Natural killer cell (primary cell): ENCODE results near the gene NFKBIE. TPM values are rescaled to one million over a fixed set of nuclear protein-coding genes. Genes with fewer than 3 reads are reported as not detected.

Experiments used
- ATAC-seq, 3 donors: fragments of 150-1000 bp in 2 of 3; fragments of 200-7000 bp in 1 of 3; cut with Tn5 transposase; 1 replicate in 1 of 3; 2 replicates in 2 of 3; pipeline ENCODE4 v1.10.0; 2021; ENCODE audit warnings: mild to moderate bottlenecking in 2 of 3, moderate library complexity in 2 of 3
- DNase-seq, 2 donors: peaks; one replicate each; pipeline versions ENCODE4 v3.0.0 to v3.0.0-alpha.2; 2013 to 2021; ENCODE audit warnings: mixed read lengths in 1 of 2
- H3K27ac ChIP-seq: one replicate; pipeline ENCODE4 v1.5.1; 2013; ENCODE audit warnings: mild to moderate bottlenecking, low read length
- H3K27me3 ChIP-seq: one replicate; pipeline ENCODE4 v1.6.1; 2013; ENCODE audit warnings: low read length; ENCODE audit not compliant: control insufficient read depth, insufficient read depth
- H3K36me3 ChIP-seq: one replicate; pipeline ENCODE4 v1.6.1; 2013; ENCODE audit warnings: low read length; ENCODE audit not compliant: control insufficient read depth, insufficient read depth
- H3K4me1 ChIP-seq: one replicate; pipeline ENCODE4 v1.6.1; 2013; ENCODE audit warnings: low read length; ENCODE audit not compliant: control insufficient read depth, insufficient read depth
- H3K4me3 ChIP-seq: one replicate; pipeline ENCODE4 v1.5.1; 2013; ENCODE audit warnings: low read length
- H3K9me3 ChIP-seq: one replicate; pipeline ENCODE4 v1.6.1; 2013; ENCODE audit warnings: low read length; ENCODE audit not compliant: control insufficient read depth, insufficient read depth
- H3K27ac Mint-ChIP-seq, 2 donors: one replicate each; pipeline ENCODE4 v1.8.0; 2022; ENCODE audit warnings: mild to moderate bottlenecking in 2 of 2, mixed read lengths in 2 of 2, moderate library complexity in 1 of 2
- H3K27me3 Mint-ChIP-seq, 2 donors: one replicate each; pipeline ENCODE4 v1.8.0; 2022; ENCODE audit warnings: low read depth in 2 of 2, mixed read lengths in 2 of 2
- H3K36me3 Mint-ChIP-seq: one replicate; pipeline ENCODE4 v1.8.0; 2022; ENCODE audit warnings: mixed read lengths
- H3K4me1 Mint-ChIP-seq, 2 donors: one replicate each; pipeline ENCODE4 v1.8.0; 2022; ENCODE audit warnings: mixed read lengths in 2 of 2
- H3K4me3 Mint-ChIP-seq: one replicate; pipeline ENCODE4 v1.8.0; 2022; ENCODE audit warnings: mild to moderate bottlenecking, moderate library complexity, mixed read lengths
- H3K9me3 Mint-ChIP-seq, 2 donors: one replicate each; pipeline ENCODE4 v1.8.0; 2022; ENCODE audit warnings: mixed read lengths in 2 of 2
- WGBS: methylation state at CpG from one replicate; pipeline ENCODE4 v1.1.7; 2013; ENCODE audit warnings: missing lambda C conversion rate; ENCODE audit not compliant: insufficient coverage; 5-methylcytosine and 5-hydroxymethylcytosine counted together
- intact Hi-C: fragments of 100-400 bp; cut with micrococcal nuclease; formaldehyde crosslinking; loops from one replicate; pipeline ENCODE4 v1.14.2; 2022
- total RNA-seq, 4 donors: library from RNA; stranded (reverse); fragments of 120-200 nt in 1 of 4; gene quantifications; one replicate each; pipeline versions ENCODE4 v1.2.3 to v1.2.4, GENCODE V29; 2013 to 2022
- TF ChIP-seq, protein P1 (sequence below): fragments of 200-600 bp; IDR thresholded peaks from one replicate; pipeline ENCODE4 v1.8.0; 2022; ENCODE audit warnings: antibody characterized with exemption

Gene NFKBIE
- total RNA-seq, 3 donors from 2014 or later (not counting 1 experiment from before 2014, with no cell fraction given), result 44.9 to 61.5 (median 56.4) TPM

DNA sequence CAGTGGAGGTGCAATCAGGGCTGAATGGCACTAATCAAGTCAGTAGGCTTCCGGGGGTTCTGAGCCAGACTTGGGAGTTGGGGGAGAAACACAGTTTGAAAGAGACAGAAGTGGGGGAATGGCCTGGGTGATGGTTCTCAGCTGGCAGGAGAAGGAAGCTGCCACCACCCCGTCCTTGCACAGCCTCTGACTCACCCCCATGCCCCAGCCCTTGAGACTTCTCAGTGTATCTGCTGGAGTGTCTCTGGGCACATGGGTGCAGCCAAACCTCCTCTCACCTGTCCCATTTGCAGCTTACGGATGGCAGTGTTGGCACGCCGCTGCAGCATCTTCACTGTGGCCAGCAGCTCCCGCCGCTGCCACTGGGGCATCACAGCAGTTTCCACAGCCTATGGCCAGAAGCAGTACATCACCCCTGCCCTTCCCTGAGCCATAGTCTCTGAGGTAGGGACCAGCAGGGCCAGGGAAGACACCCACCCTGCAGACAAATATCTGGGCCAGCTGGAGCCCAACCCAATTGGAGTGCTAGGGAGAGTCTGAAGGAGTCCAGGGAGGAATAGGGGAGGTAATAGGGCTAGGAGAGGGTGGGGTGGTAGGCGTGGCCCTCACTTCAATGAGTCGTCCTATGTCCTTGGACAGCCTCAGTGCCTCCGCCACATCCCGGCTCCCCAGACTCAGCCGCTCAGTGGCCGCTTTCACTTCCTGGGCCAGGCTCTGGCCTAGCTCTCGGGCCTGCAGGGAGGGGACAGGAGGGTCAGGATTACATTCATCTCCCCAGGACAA is 36.6 kb upstream of the NFKBIE start:
- Histone ChIP-seq H3K4me1 (peaks cover 8% of the 10 kb centered on the region), H3K4me3 (no peak overlapping the region), H3K27ac (no peak overlapping the region), H3K9me3 (no peaks in the 10 kb centered on the region), H3K27me3 (peaks cover 7% of the 10 kb centered on the region), H3K36me3 (peaks cover 54% of the 10 kb centered on the region)
- 95% methylated on average over 14 of the region's 14 CpGs for WGBS
- TF ChIP-seq, protein P1, sequence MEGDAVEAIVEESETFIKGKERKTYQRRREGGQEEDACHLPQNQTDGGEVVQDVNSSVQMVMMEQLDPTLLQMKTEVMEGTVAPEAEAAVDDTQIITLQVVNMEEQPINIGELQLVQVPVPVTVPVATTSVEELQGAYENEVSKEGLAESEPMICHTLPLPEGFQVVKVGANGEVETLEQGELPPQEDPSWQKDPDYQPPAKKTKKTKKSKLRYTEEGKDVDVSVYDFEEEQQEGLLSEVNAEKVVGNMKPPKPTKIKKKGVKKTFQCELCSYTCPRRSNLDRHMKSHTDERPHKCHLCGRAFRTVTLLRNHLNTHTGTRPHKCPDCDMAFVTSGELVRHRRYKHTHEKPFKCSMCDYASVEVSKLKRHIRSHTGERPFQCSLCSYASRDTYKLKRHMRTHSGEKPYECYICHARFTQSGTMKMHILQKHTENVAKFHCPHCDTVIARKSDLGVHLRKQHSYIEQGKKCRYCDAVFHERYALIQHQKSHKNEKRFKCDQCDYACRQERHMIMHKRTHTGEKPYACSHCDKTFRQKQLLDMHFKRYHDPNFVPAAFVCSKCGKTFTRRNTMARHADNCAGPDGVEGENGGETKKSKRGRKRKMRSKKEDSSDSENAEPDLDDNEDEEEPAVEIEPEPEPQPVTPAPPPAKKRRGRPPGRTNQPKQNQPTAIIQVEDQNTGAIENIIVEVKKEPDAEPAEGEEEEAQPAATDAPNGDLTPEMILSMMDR, result no peak
- Mint-ChIP-seq H3K4me3 (no peak overlapping the region), H3K4me1 (peaks cover 0 to 7% of the 10 kb centered on the region in 2 donors), H3K36me3 (no peaks in the 10 kb centered on the region), H3K27me3 (peaks cover 0 to 8% of the 10 kb centered on the region in 2 donors), H3K27ac (no peak overlapping the region), H3K9me3 (no peaks in the 10 kb centered on the region)
- intact Hi-C loops, result no loop called here
- DNase-seq (no peak), ATAC-seq (no peak)

DNA sequence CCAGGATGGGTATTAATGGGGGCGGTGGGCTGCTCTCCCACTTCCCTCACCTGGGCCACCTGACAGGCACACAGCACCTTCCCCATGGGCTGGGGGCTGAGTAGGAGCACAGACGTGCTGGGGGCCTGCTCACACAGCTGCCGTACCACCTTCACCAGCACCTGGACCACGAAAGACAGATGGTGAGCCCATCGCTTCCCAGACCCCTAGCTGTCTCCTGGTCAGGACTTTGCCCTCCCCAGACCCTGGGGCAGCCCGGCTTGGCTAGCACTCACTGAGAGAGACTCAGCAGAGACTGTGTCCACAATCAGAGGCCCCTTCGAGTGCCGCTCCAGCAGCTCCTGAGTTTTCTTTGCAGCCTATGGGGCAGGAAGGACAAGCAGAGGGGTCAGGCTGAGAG is 35.8 kb upstream of the NFKBIE start:
- H3K4me3 Mint-ChIP-seq, result no peak overlapping the region
- TF ChIP-seq, protein P1, result no peak
- no peak overlapping the region for H3K27ac ChIP-seq
- H3K27me3 Mint-ChIP-seq, result peaks cover 8 to 17% of the 10 kb centered on the region in 2 donors
- H3K4me1 Mint-ChIP-seq, result peaks cover 0 to 12% of the 10 kb centered on the region in 2 donors
- H3K4me3 ChIP-seq, result no peak overlapping the region
- peaks cover 49% of the 10 kb centered on the region for H3K36me3 ChIP-seq
- intact Hi-C loops, result no loop called here
- DNase-seq (no peak), ATAC-seq (no peak)
- H3K4me1 ChIP-seq, result peaks cover 14% of the 10 kb centered on the region
- H3K9me3 Mint-ChIP-seq, result no peaks in the 10 kb centered on the region
- peaks cover 16% of the 10 kb centered on the region for H3K27me3 ChIP-seq
- no peaks in the 10 kb centered on the region for H3K36me3 Mint-ChIP-seq
- no peak overlapping the region for H3K27ac Mint-ChIP-seq
- 96% methylated on average over 8 of the region's 8 CpGs for WGBS
- H3K9me3 ChIP-seq, result no peaks in the 10 kb centered on the region

DNA sequence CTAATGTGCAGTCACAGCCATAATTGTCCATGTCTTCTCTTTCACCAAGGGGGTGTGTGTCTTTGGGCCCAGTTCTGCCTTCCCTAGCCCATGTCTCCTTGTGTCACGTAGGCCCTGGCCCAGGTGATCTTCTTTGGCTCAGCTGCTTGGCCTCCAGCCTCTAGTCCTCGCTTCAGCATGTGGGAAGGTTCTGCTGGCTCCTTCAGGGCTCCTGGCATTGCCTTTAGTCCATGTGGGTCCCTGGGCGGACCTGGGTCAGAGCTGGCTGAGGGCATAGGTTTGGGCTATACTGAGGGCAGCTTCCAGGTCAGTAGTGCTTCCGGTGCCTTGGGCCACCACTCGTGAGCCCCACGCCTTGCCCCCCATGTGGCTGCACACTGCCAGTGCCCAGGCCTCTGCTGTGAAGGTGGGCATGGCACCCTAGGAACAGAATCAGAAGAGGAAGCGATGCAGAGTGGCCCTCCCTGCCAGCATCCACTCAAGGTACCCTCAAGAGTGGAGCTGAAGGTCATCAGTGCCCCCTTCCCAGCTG is 35.0 kb upstream of the NFKBIE start:
- peaks cover 14% of the 10 kb centered on the region for H3K4me1 ChIP-seq
- H3K27me3 ChIP-seq, result peaks cover 19% of the 10 kb centered on the region
- TF ChIP-seq, protein P1, result no peak
- DNase-seq (no peak), ATAC-seq (no peak)
- Mint-ChIP-seq H3K4me3 (no peak overlapping the region), H3K9me3 (no peaks in the 10 kb centered on the region), H3K27ac (no peak overlapping the region), H3K27me3 (peaks cover 12 to 20% of the 10 kb centered on the region in 2 donors), H3K36me3 (no peaks in the 10 kb centered on the region), H3K4me1 (peaks cover 0 to 12% of the 10 kb centered on the region in 2 donors)
- H3K4me3 ChIP-seq, result no peak overlapping the region
- peaks cover 47% of the 10 kb centered on the region for H3K36me3 ChIP-seq
- WGBS, result 80% methylated on average over 7 of the region's 7 CpGs
- no peaks in the 10 kb centered on the region for H3K9me3 ChIP-seq
- no peak overlapping the region for H3K27ac ChIP-seq
- intact Hi-C loops, result no loop called here
